Measurements from ENCODE around the gene GTF2F2. TPM values are rescaled to one million over a fixed set of nuclear protein-coding genes. Genes with fewer than 3 reads are reported as not detected.

Gene GTF2F2
- total RNA-seq, 2 donors from 2014 or later = 18.7 to 20.5 TPM

DNA sequence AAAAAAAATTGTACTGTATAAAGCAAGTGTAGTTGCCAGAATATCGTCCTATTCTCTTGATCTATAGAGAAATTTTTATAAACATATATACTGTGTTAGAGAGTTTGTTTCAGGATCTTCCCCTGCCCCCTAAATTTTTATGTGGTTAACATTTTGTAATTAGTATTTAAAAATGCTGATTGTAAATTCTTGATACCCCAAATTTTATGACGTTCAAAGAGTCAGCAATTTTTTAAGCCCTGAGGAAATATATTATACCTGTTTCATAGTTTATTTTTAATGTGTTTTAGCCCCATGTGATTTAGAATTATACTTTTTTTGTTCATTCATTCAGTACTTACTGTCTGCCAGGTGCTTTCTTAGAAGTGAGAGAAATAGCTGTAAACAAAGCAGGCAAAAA is 87.8 kb downstream of the GTF2F2 start:
- intact Hi-C loops (cut with DNase I) = no loop called here
- H3K36me3 ChIP-seq = no peaks in the 10 kb centered on the region
- no peak for DNase-seq
- no peaks in the 10 kb centered on the region for H3K9me3 ChIP-seq
- no peak overlapping the region for H3K27ac ChIP-seq
- TF ChIP-seq, protein P1, sequence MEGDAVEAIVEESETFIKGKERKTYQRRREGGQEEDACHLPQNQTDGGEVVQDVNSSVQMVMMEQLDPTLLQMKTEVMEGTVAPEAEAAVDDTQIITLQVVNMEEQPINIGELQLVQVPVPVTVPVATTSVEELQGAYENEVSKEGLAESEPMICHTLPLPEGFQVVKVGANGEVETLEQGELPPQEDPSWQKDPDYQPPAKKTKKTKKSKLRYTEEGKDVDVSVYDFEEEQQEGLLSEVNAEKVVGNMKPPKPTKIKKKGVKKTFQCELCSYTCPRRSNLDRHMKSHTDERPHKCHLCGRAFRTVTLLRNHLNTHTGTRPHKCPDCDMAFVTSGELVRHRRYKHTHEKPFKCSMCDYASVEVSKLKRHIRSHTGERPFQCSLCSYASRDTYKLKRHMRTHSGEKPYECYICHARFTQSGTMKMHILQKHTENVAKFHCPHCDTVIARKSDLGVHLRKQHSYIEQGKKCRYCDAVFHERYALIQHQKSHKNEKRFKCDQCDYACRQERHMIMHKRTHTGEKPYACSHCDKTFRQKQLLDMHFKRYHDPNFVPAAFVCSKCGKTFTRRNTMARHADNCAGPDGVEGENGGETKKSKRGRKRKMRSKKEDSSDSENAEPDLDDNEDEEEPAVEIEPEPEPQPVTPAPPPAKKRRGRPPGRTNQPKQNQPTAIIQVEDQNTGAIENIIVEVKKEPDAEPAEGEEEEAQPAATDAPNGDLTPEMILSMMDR (IDR thresholded peaks at IDR 0.05) = no peak
- H3K9ac ChIP-seq (ENCODE audit: low read depth in 2 of 2, low read length in 2 of 2) = no peak overlapping the region
- no peak overlapping the region for H3K4me3 ChIP-seq
- no peaks in the 10 kb centered on the region for H3K27me3 ChIP-seq
- H3K4me1 ChIP-seq = peaks cover 3% of the 10 kb centered on the region

DNA sequence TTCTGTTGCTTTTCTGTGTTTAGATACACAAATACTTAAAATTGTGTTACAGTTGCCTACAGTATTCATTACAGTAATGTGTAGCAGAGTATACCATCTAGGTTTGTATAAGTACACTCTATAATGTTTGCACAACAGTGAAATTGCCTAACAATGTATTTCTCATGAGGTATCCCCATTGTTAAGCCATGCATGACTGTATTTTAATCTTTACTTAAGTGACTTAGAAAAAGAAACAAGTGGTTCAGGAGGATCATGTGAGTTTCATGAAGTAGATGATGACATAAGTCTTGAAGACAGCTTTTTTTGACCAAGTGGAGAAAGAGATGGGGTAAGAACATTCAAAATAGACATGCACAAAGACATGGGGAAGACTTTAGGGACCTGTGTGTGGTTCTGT is 88.9 kb downstream of the GTF2F2 start:
- no peak overlapping the region for H3K9ac ChIP-seq (ENCODE audit: low read depth in 2 of 2, low read length in 2 of 2)
- no peaks in the 10 kb centered on the region for H3K27me3 ChIP-seq
- H3K36me3 ChIP-seq = no peaks in the 10 kb centered on the region
- no peak for DNase-seq
- H3K4me1 ChIP-seq = peaks cover 3% of the 10 kb centered on the region
- no peak overlapping the region for H3K4me3 ChIP-seq
- H3K27ac ChIP-seq = no peak overlapping the region
- intact Hi-C loops (cut with DNase I) = no loop called here
- no peaks in the 10 kb centered on the region for H3K9me3 ChIP-seq
- TF ChIP-seq, protein P1 (IDR thresholded peaks at IDR 0.05) = no peak

DNA sequence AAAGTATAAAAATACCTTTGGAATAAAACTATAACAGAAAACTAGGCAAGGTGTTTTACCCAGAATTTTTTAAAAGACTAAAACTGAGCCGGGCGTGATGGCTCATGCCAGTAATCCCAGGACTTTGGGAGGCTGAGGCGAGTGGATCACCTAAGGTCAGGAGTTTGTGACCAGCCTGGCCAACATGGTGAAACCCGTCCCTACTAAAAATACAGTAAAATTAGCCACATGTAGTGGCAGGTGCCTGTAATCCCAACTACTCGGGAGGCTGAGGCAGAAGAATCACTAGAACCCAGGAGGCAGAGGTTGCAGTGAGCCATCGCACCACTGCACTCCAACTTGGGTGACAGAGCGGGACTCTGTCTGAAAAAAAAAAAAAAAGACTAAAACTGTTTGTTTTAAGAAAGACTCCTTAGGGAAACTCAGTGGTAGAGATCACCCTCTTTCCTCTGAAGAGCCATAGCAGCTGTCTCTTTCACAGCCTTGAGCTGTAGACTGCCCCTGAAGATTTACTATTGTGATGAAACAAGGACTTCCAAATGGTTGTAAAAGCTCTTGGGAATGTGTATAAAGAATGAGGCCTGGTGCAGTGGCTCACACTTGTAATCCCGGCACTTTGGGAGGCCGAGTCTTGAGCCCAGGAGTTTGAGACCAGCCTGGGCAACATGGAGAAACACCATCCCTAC is 95.2 kb downstream of the GTF2F2 start:
- Histone ChIP-seq H3K4me1 (no peaks in the 10 kb centered on the region), H3K27ac (no peak overlapping the region), H3K9me3 (no peaks in the 10 kb centered on the region), H3K27me3 (no peaks in the 10 kb centered on the region), H3K4me3 (no peak overlapping the region), H3K9ac (ENCODE audit: low read depth in 2 of 2, low read length in 2 of 2) (no peak overlapping the region), H3K36me3 (no peaks in the 10 kb centered on the region)
- DNase-seq = no peak
- TF ChIP-seq, protein P1 (IDR thresholded peaks at IDR 0.05) = no peak
- intact Hi-C loops (cut with DNase I) = no loop called here

DNA sequence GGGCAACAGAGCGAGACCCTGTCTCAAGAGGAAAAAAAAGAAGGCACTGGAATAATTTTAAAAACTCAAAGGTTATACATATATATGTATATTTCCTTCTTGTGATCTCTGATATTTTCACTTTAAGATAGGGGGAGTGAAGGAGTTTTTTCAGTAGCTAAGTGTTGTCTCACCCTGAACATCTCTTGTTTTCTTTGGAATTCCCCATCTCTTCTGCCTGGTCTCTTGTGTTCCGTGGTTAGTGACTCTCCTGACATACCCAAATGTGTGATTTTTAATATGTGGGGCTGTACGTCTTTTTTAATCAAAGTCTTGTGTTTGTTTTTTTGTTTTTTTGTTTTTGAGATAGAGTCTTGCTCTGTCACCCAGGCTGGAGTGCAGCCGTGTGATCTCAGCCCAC is 95.9 kb downstream of the GTF2F2 start:
- Histone ChIP-seq H3K4me1 (no peaks in the 10 kb centered on the region), H3K36me3 (no peaks in the 10 kb centered on the region), H3K27me3 (no peaks in the 10 kb centered on the region), H3K9me3 (no peaks in the 10 kb centered on the region), H3K4me3 (no peak overlapping the region), H3K27ac (no peak overlapping the region), H3K9ac (ENCODE audit: low read depth in 2 of 2, low read length in 2 of 2) (no peak overlapping the region)
- TF ChIP-seq, protein P1 (IDR thresholded peaks at IDR 0.05) = no peak
- intact Hi-C loops (cut with DNase I) = no loop called here
- DNase-seq = no peak

DNA sequence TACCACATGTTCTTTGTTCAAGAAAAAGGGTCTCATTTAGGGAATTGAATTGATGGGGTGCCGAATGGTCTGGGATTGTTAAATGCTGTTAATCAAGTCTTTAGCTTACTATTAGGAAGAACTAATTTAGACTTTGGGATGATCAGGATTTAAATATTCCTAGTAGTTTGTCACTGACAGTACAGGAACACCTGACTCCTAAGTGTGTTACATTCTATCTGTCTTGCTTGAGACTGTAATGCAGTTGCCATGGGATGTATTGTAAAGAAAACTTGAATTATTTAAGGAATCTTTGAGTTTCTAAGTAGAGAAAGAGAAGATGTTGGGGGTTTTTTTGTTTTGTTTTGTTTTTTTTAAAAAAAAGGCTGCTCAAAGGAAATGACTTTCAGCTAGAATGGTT is 98.4 kb downstream of the GTF2F2 start:
- no peak overlapping the region for H3K9ac ChIP-seq (ENCODE audit: low read depth in 2 of 2, low read length in 2 of 2)
- TF ChIP-seq, protein P1 (IDR thresholded peaks at IDR 0.05) = no peak
- H3K27ac ChIP-seq = peak overlapping the region; percentile 19
- intact Hi-C loops (cut with DNase I) = no loop called here
- DNase-seq = no peak
- H3K4me3 ChIP-seq = no peak overlapping the region
- no peaks in the 10 kb centered on the region for H3K27me3 ChIP-seq
- no peaks in the 10 kb centered on the region for H3K4me1 ChIP-seq
- no peaks in the 10 kb centered on the region for H3K9me3 ChIP-seq
- no peaks in the 10 kb centered on the region for H3K36me3 ChIP-seq

Measured in colonic mucosa (tissue), 4 donors.